ENCODE data around the gene PLEKHN1.
A peak's percentile ranks its signal among the peaks of the same experiment; 100 is the strongest.
"Not testable (repeated sequence)": the region's sequence is repeated elsewhere in the genome, so short reads cannot be mapped to it uniquely, and the experiment has no call there.

The PLEKHN1 gene

DNA sequence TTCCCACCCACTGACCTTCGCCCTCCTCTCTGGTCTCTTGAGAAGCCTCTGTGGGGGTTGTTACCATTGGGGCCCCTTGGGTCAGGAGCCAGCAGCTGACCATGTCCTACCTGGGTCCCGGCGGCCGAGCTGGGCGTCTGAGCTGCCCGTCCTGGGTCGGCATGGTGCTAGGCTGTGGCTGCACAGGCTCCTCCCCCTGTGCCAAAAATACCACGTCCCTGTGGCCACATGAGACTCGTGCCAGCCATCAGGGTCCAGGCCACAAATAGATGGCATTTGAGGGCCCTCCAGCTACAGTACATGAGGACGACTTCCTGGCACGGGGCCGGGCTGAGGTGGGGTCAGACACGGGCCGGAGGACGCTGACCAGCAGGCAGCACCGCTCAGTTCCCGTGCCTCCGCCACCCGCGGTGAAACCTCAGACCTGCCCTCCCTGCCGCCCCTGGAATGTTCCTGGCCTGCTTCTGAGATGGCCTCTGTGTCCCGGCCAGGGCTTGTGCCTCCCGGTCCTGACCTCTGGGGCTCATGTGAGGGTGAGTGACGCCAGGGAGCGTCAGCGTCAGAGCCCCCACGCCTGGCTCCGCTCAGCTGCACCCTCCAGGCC lies 15.8 kb downstream of the PLEKHN1 start, which contains the start of gene PERM1:
PERM1 (minus strand) TSS at position 139 of the 604 bp plus-strand sequence. CDS start 1,064 bp downstream, outside the sequence.
- TF ChIP-seq, protein P1, sequence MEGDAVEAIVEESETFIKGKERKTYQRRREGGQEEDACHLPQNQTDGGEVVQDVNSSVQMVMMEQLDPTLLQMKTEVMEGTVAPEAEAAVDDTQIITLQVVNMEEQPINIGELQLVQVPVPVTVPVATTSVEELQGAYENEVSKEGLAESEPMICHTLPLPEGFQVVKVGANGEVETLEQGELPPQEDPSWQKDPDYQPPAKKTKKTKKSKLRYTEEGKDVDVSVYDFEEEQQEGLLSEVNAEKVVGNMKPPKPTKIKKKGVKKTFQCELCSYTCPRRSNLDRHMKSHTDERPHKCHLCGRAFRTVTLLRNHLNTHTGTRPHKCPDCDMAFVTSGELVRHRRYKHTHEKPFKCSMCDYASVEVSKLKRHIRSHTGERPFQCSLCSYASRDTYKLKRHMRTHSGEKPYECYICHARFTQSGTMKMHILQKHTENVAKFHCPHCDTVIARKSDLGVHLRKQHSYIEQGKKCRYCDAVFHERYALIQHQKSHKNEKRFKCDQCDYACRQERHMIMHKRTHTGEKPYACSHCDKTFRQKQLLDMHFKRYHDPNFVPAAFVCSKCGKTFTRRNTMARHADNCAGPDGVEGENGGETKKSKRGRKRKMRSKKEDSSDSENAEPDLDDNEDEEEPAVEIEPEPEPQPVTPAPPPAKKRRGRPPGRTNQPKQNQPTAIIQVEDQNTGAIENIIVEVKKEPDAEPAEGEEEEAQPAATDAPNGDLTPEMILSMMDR (IDR thresholded peaks at IDR 0.05; ENCODE audit: insufficient read depth, low read depth, low read length, missing control alignments) = no peak
- no peak for DNase-seq (ENCODE audit: low read depth)
- no peak within 1 kb of the TSS for H3K4me3 ChIP-seq (ENCODE audit: low read depth, low read length)

DNA sequence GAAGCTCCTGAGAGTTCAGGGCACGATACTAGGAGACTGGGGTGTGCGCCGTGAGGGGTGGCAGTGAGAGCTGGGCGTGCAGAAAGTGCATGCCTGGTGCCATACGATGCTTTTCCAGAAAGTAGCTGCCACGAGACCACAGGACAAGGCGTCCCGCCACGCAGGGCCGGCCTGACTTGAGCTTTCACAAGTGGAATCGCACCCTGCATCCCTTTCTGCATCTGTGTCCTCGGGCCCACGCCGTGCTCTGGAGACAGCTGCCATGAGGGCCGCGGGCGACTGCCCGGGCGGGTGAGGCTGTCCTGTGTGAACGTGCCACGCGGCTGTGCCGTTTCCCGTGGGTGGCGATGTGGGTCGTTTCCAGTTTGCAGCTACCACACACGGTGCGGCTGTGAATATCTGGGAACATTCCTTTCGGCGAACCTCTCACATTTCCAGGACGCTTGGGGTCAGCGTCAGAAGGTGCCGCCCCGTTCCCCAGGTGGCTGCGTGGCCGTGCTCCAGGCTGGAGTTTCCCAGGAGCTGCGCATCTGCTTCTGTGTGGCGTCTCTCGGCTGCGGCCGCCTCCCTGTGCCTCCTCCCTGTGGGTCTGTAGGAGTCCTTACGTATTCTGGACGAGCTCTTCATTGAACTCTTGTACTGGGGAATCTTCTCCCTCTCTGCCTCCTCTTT lies 16.6 kb downstream of the PLEKHN1 start:
- H3K4me3 ChIP-seq (ENCODE audit: low read depth, low read length) = no peak overlapping the region
- TF ChIP-seq, protein P1 (IDR thresholded peaks at IDR 0.05; ENCODE audit: insufficient read depth, low read depth, low read length, missing control alignments) = no peak
- DNase-seq (ENCODE audit: low read depth) = no peak

DNA sequence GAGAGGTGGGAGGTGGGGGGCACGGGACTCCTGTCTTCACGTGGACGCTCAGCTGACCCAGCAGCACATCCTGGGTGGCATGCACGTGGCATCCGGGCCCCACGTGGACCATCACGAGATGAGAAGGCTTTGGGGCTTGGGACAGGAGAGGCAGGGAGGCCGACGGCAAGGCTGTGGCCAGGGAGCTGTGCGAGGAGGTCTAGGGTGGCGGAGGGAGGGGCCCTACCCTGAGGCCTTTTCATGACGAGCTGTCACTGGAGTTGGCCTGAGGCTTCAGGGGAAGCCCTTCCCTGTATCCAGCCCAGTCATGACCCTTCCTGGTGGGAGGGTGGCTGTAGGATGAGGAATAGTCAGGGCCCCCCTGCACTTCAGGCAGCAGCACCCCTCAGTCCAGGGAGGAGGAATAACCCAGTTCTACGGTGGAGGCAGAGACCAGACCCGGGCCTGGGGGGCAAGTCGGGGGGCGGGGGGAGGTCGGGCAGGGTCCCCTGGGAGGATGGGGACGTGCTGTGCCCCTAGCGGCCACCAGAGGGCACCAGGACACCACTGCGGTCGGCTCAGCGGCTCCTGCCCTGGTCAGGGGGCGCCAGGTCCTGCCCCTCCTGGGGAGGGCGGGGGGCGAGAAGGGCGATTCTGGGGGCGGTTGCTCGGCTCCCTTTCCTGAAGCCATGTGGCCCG lies 17.7 kb downstream of the PLEKHN1 start:
- TF ChIP-seq, protein P1 (IDR thresholded peaks at IDR 0.05; ENCODE audit: insufficient read depth, low read depth, low read length, missing control alignments) = peak; percentile 92
- peak; percentile 46 for DNase-seq (ENCODE audit: low read depth)
- no peak overlapping the region for H3K4me3 ChIP-seq (ENCODE audit: low read depth, low read length)

DNA sequence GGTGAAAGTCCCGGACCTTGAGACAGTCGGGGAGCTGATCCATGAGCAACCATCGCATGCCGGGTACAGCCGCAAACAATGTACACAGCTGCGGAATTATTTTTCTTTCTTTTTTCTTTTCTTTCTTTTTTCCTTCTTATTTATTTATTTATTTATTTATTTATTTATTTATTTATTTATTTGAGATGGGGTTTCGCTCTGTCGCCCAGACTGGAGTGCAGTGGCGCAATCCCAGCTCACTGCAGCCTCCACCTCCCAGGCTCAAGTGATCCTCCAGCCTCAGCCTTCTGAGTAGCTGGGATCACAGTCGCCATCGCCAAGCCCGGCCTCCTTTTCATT lies 18.2 kb downstream of the PLEKHN1 start:
- DNase-seq (ENCODE audit: low read depth) = no peak
- TF ChIP-seq, protein P1 (IDR thresholded peaks at IDR 0.05; ENCODE audit: insufficient read depth, low read depth, low read length, missing control alignments) = no peak
- no peak overlapping the region for H3K4me3 ChIP-seq (ENCODE audit: low read depth, low read length)

DNA sequence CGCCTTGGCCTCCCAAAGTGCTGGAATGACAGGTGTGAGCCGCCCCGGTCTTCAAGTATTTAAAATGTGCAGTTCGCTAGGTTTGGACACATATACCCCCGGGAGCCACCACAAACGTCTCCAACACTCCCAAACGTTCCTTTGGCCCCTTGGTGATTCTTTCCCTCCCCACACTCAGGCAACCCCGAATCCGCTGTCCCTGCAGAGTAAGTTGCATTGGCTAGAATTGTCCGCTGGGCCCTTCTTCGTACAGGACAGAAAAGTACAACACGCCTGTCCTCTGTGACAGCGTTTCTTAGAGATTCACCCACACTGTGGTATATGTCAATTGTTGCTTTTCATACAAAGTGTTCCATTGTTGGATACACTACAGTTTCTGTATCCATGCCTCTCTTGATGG lies 18.8 kb downstream of the PLEKHN1 start:
- TF ChIP-seq, protein P1 (IDR thresholded peaks at IDR 0.05; ENCODE audit: insufficient read depth, low read depth, low read length, missing control alignments) = no peak
- no peak overlapping the region for H3K4me3 ChIP-seq (ENCODE audit: low read depth, low read length)
- no peak for DNase-seq (ENCODE audit: low read depth)

DNA sequence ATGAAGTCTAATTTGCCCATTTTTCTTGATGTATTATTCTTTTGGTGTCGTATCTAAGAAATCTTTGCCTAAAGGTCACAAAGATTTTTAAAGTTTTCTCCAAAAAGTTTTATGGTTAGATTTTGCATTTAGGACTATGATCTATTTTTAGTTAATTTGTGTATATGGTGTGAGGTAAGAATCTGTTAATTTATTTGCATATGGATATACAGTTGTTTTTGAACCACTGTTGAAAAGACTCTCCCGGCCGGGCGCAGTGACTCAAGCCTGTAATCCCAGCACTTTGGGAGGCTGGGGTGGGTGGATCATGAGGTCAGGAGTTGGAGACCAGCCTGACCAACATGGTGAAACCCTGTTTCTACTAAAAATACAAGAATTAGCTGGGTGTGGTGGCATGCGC lies 21.8 kb downstream of the PLEKHN1 start:
- not testable (repeated sequence) for DNase-seq (ENCODE audit: low read depth); H3K4me3 ChIP-seq (ENCODE audit: low read depth, low read length)

DNA sequence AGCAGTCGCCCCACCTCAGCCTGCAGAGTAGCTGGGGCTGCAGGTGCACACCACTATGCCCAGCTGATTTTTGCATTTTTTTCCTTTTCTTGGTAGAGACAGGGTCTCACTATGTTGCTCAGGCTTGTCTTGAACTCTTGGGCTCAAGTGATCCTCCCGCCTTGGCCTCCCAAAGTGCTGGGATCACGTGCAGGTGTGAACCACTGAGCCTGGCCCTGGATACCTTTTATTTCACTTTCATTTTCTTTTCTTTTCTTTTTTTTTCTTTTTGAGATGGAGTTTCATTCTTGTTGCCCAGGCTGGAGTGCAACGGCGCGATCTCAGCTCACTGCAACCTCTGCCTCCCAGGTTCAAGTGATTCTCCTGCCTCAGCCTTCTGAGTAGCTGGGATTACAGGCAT lies 25.0 kb downstream of the PLEKHN1 start:
- H3K4me3 ChIP-seq (ENCODE audit: low read depth, low read length); DNase-seq (ENCODE audit: low read depth): not testable (repeated sequence)

DNA sequence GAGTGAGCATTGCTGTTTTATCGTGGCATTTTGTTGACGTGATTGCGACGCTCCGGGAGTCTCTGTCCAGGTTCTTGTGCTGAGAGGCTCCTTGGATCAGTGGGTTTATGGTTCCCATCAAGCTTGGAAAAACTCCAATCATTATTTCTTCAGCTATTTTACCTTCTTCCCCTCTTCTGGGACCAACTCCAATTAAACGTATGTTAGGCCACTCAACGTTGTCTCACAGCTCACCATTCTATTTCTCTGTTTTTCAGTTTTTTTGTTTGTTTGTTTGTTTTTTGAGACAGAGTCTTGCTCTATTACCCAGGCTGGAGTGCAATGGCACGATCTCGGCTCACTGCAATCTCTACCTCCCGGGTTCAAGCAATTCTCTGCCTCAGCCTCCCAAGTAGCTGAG lies 25.6 kb downstream of the PLEKHN1 start:
- TF ChIP-seq, protein P1 (IDR thresholded peaks at IDR 0.05; ENCODE audit: insufficient read depth, low read depth, low read length, missing control alignments) = no peak
- no peak overlapping the region for H3K4me3 ChIP-seq (ENCODE audit: low read depth, low read length)

More for the DNA sequence above, 25.6 kb downstream of the PLEKHN1 start:
- no peak for DNase-seq (ENCODE audit: low read depth)
